Neuronal stem cell (in vitro differentiated cells): ENCODE results near the gene SCFD2.

Experiments used
- DNase-seq: peaks from one replicate; pipeline ENCODE4 v3.0.0-alpha.2; 2013; ENCODE audit warnings: low spot score
- H2AFZ ChIP-seq: one replicate; pipeline ENCODE4 v1.6.1; 2013; ENCODE audit warnings: mild to moderate bottlenecking, low read length, inconsistent platforms
- H2AK5ac ChIP-seq: 2 replicates; pipeline ENCODE4 v1.6.1; 2013; ENCODE audit warnings: low read depth, mild to moderate bottlenecking, inconsistent platforms, low read length, moderate library complexity, mixed read lengths
- H2BK120ac ChIP-seq: 2 replicates; pipeline ENCODE4 v1.6.1; 2013; ENCODE audit warnings: low read depth, mild to moderate bottlenecking, inconsistent platforms, low read length, moderate library complexity, mixed read lengths
- H2BK12ac ChIP-seq: one replicate; pipeline ENCODE4 v1.6.1; 2013; ENCODE audit warnings: low read length, inconsistent platforms
- H2BK15ac ChIP-seq: 2 replicates; pipeline ENCODE4 v1.6.1; 2013; ENCODE audit warnings: mild to moderate bottlenecking, low read length, inconsistent platforms, mixed read lengths
- H2BK5ac ChIP-seq: one replicate; pipeline ENCODE4 v1.6.1; 2013; ENCODE audit warnings: inconsistent platforms, mild to moderate bottlenecking, low read length, moderate library complexity
- H3K14ac ChIP-seq: one replicate; pipeline ENCODE4 v1.6.1; 2013; ENCODE audit warnings: low read length, inconsistent platforms
- H3K18ac ChIP-seq: 2 replicates; pipeline ENCODE4 v1.6.1; 2013; ENCODE audit warnings: low read length, inconsistent platforms
- H3K23ac ChIP-seq: 2 replicates; pipeline ENCODE4 v1.6.1; 2013; ENCODE audit warnings: low read depth, mild to moderate bottlenecking, mixed read lengths, low read length, inconsistent platforms; ENCODE audit not compliant: poor library complexity
- H3K27ac ChIP-seq: replicated peaks from 3 replicates; pipeline ENCODE4 v1.5.1; 2013; ENCODE audit warnings: low read length, inconsistent platforms
- H3K27me3 ChIP-seq, 3 experiments: 2 replicates each; pipeline ENCODE4 v1.6.1; 2013; ENCODE audit warnings: low read length in 3 of 3, mild to moderate bottlenecking in 2 of 3, inconsistent platforms in 1 of 3, low read depth in 1 of 3, mixed read lengths in 1 of 3, moderate library complexity in 1 of 3; ENCODE audit not compliant: control insufficient read depth in 3 of 3, insufficient read depth in 3 of 3
- H3K36me3 ChIP-seq, 2 donors: replicated peaks in 1 of 2; 2 replicates each; pipeline ENCODE4 v1.6.1; 2013; ENCODE audit warnings: low read length in 2 of 2; ENCODE audit not compliant: control insufficient read depth in 2 of 2, insufficient read depth in 2 of 2
- H3K4ac ChIP-seq: 2 replicates; pipeline ENCODE4 v1.6.1; 2013; ENCODE audit warnings: inconsistent platforms, mild to moderate bottlenecking, low read length, moderate library complexity
- H3K4me1 ChIP-seq, 2 donors: 1 replicate in 1 of 2; 2 replicates in 1 of 2; pipeline ENCODE4 v1.6.1; 2013; ENCODE audit warnings: low read length in 2 of 2, low read depth in 1 of 2; ENCODE audit not compliant: control insufficient read depth in 2 of 2, insufficient read depth in 1 of 2
- H3K4me2 ChIP-seq: one replicate; pipeline ENCODE4 v1.6.1; 2013; ENCODE audit warnings: mild to moderate bottlenecking, low read length, inconsistent platforms; ENCODE audit not compliant: insufficient read depth, poor library complexity, severe bottlenecking
- H3K4me3 ChIP-seq, 2 donors: 2 replicates each; pipeline ENCODE4 v1.5.1; 2013; ENCODE audit warnings: low read length in 2 of 2, mild to moderate bottlenecking in 2 of 2, inconsistent platforms in 1 of 2, moderate library complexity in 1 of 2
- H3K79me1 ChIP-seq: one replicate; pipeline ENCODE4 v1.6.1; 2013; ENCODE audit warnings: low read depth, mild to moderate bottlenecking, inconsistent platforms, low read length, moderate library complexity
- H3K9ac ChIP-seq: one replicate; pipeline ENCODE4 v1.6.1; 2013; ENCODE audit warnings: mild to moderate bottlenecking, low read depth, low read length, inconsistent platforms; ENCODE audit not compliant: poor library complexity
- H3K9me3 ChIP-seq, 2 donors: replicated peaks in 1 of 2; 2 replicates each; pipeline versions ENCODE3 to v1.6.1; 2013; ENCODE audit warnings: low read length in 2 of 2, mild to moderate bottlenecking in 2 of 2, inconsistent platforms in 1 of 2, low read depth in 1 of 2, mixed read lengths in 1 of 2, moderate library complexity in 1 of 2; ENCODE audit not compliant: control insufficient read depth in 2 of 2, insufficient read depth in 1 of 2
- H4K8ac ChIP-seq: one replicate; pipeline ENCODE4 v1.6.1; 2013; ENCODE audit warnings: low read depth, mild to moderate bottlenecking, inconsistent platforms, low read length, moderate library complexity
- H4K91ac ChIP-seq: one replicate; pipeline ENCODE4 v1.6.1; 2013; ENCODE audit warnings: low read length, low read depth, mild to moderate bottlenecking, inconsistent platforms; ENCODE audit not compliant: poor library complexity
- WGBS, 2 donors: extraction: QIAGEN DNeasy Blood & Tissue Kit; methylation state at CpG; one replicate each; pipeline ENCODE4 v1.1.7; 2013; ENCODE audit warnings: missing lambda C conversion rate in 2 of 2, mixed read lengths in 1 of 2; ENCODE audit not compliant: insufficient read length in 2 of 2, insufficient replicate concordance in 1 of 2; ENCODE audit errors: extremely low coverage in 2 of 2; 5-methylcytosine and 5-hydroxymethylcytosine counted together

The SCFD2 gene

GRCh38 chr4:53233114-53233795 is 132.6 kb downstream of the SCFD2 start:
- Histone ChIP-seq H4K91ac (no peak overlapping the region), H3K4ac (no peak overlapping the region), H2BK12ac (no peak overlapping the region), H3K14ac (no peak overlapping the region), H3K4me3 (no peak overlapping the region), H3K27ac (no peak overlapping the region), H2BK5ac (no peak overlapping the region), H3K4me2 (no peak overlapping the region), H3K27me3 (no peaks in the 10 kb centered on the region), H3K4me1 (no peaks in the 10 kb centered on the region), H3K9me3 (no peaks in the 10 kb centered on the region), H2BK15ac (no peak overlapping the region), H3K18ac (no peak overlapping the region), H4K8ac (no peak overlapping the region), H2BK120ac (no peak overlapping the region), H3K79me1 (no peaks in the 10 kb centered on the region), H2AK5ac (no peak overlapping the region), H3K23ac (no peak overlapping the region), H3K36me3 (no peaks in the 10 kb centered on the region), H2AFZ (no peak overlapping the region), H3K9ac (no peak overlapping the region)
- DNase-seq: no peak
- WGBS, 2 donors: no CpG with 5 or more reads among the region's 2 CpGs

DNA sequence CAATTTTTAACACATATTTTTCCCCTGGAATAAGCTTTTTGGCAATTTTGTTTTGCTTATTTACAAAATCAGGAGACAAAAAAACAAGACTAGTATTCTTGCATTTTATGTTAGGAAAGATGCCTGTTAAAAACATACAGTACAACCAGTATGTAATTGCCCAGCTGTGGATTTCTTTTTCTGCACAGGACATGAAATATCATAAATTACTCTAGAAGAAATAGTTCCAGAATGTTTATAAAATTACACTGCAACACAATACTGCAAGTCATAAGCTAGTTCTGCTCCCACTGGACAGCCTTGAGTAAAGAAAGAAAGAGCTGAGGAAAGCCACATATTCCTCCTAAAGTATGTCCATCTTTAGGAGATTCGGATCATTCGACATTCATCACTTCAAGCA is 133.5 kb downstream of the SCFD2 start:
- H3K4me1 ChIP-seq: no peaks in the 10 kb centered on the region
- H3K79me1 ChIP-seq: no peaks in the 10 kb centered on the region
- H2BK12ac ChIP-seq: no peak overlapping the region
- no peak overlapping the region for H3K4ac ChIP-seq
- no peak overlapping the region for H2BK120ac ChIP-seq
- no peak overlapping the region for H3K27ac ChIP-seq
- no peaks in the 10 kb centered on the region for H3K36me3 ChIP-seq
- no peak overlapping the region for H2BK5ac ChIP-seq
- H3K18ac ChIP-seq: no peak overlapping the region
- no CpG with 5 or more reads among the region's 2 CpGs for WGBS, 2 donors
- H4K91ac ChIP-seq: no peak overlapping the region
- no peak overlapping the region for H3K4me3 ChIP-seq
- no peak overlapping the region for H3K23ac ChIP-seq
- no peak overlapping the region for H3K4me2 ChIP-seq
- no peaks in the 10 kb centered on the region for H3K9me3 ChIP-seq
- no peak overlapping the region for H2AFZ ChIP-seq
- H3K27me3 ChIP-seq: no peaks in the 10 kb centered on the region
- H2BK15ac ChIP-seq: no peak overlapping the region
- H4K8ac ChIP-seq: no peak overlapping the region
- no peak overlapping the region for H2AK5ac ChIP-seq
- DNase-seq: no peak
- no peak overlapping the region for H3K9ac ChIP-seq
- H3K14ac ChIP-seq: no peak overlapping the region

DNA sequence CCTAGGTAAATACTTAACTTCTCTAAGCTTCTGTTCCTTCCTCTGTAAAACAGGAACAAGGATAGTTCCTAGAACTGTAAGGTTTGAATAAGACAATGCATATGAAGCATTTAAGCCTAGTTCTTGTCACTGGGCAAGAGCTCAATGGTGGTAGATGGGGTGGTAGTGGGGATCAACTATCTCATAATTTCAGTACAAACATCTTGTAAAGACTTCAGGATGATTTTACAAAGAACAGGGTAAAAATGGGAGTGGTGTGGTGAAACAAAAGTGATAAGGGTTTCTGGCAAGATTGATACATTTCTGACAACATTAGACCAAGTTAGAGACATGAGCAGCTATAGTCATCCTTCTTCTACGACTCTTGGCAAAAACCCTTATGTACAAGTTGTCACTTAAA is 137.8 kb downstream of the SCFD2 start:
- Histone ChIP-seq H3K79me1 (no peaks in the 10 kb centered on the region), H4K8ac (no peak overlapping the region), H2BK5ac (no peak overlapping the region), H3K4me2 (no peak overlapping the region), H2BK120ac (no peak overlapping the region), H3K9me3 (no peaks in the 10 kb centered on the region), H2BK15ac (no peak overlapping the region), H3K23ac (no peak overlapping the region), H3K14ac (no peak overlapping the region), H2BK12ac (no peak overlapping the region), H3K4me1 (no peaks in the 10 kb centered on the region), H2AK5ac (no peak overlapping the region), H3K27ac (no peak overlapping the region), H2AFZ (no peak overlapping the region), H3K18ac (no peak overlapping the region), H4K91ac (no peak overlapping the region), H3K27me3 (no peaks in the 10 kb centered on the region), H3K36me3 (no peaks in the 10 kb centered on the region), H3K4ac (no peak overlapping the region), H3K9ac (no peak overlapping the region), H3K4me3 (no peak overlapping the region)
- no CpG with 5 or more reads among the region's 1 CpG for WGBS, 2 donors
- no peak for DNase-seq

GRCh38 chr4:53227451-53227850 is 138.4 kb downstream of the SCFD2 start:
- Histone ChIP-seq H2BK5ac (no peak overlapping the region), H3K4ac (no peak overlapping the region), H2BK120ac (no peak overlapping the region), H3K27me3 (no peaks in the 10 kb centered on the region), H3K18ac (no peak overlapping the region), H4K8ac (no peak overlapping the region), H2BK12ac (no peak overlapping the region), H2BK15ac (no peak overlapping the region), H3K14ac (no peak overlapping the region), H3K4me1 (no peaks in the 10 kb centered on the region), H3K23ac (no peak overlapping the region), H3K9me3 (no peaks in the 10 kb centered on the region), H3K36me3 (no peaks in the 10 kb centered on the region), H2AK5ac (no peak overlapping the region), H3K9ac (no peak overlapping the region), H4K91ac (no peak overlapping the region), H2AFZ (no peak overlapping the region), H3K4me3 (no peak overlapping the region), H3K4me2 (no peak overlapping the region), H3K27ac (no peak overlapping the region), H3K79me1 (no peaks in the 10 kb centered on the region)
- no peak for DNase-seq
- no CpG with 5 or more reads among the region's 3 CpGs for WGBS, 2 donors
